Esophagus squamous epithelium (tissue), 4 donors: Measurements from ENCODE around the gene EIF4EBP3.

Experiments used
- POLR2A ChIP-seq, 4 donors: fragments of 450-650 bp; IDR thresholded peaks; one replicate each; pipeline ENCODE4 v1.6.1; 2017; ENCODE audit warnings: antibody characterized with exemption in 4 of 4, mild to moderate bottlenecking in 4 of 4, moderate library complexity in 3 of 4
- TF ChIP-seq, protein P1 (sequence below), 6 experiments: fragments of 450-650 bp in 4 of 6; fragments of 200-600 bp in 2 of 6; sonication (generic) in 2 of 6; IDR thresholded peaks; one replicate each; pipeline ENCODE4 v1.5.1; 2016 to 2019; ENCODE audit warnings: antibody characterized with exemption in 6 of 6, mild to moderate bottlenecking in 4 of 6, moderate library complexity in 4 of 6

DNA sequence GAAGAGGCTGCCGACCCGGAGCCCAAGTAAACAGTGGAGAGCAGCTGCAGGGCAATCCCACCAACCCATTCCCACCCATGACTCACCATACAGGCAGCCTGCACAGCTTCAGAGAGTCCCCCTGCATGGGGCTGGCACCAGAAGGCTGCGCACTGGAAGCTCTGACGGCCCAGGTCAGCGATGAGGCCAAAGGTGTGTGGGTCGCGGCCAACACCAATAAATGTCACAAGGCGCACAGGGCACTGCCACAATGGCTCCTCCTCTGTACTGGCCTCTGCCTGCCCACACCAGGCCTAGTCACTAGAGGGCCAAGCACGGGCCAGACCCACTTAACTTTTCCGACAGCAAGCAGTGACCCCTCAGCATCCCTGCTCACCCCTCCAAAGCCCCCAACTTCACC is 12.8 kb downstream of the EIF4EBP3 start:
- TF ChIP-seq, protein P1, sequence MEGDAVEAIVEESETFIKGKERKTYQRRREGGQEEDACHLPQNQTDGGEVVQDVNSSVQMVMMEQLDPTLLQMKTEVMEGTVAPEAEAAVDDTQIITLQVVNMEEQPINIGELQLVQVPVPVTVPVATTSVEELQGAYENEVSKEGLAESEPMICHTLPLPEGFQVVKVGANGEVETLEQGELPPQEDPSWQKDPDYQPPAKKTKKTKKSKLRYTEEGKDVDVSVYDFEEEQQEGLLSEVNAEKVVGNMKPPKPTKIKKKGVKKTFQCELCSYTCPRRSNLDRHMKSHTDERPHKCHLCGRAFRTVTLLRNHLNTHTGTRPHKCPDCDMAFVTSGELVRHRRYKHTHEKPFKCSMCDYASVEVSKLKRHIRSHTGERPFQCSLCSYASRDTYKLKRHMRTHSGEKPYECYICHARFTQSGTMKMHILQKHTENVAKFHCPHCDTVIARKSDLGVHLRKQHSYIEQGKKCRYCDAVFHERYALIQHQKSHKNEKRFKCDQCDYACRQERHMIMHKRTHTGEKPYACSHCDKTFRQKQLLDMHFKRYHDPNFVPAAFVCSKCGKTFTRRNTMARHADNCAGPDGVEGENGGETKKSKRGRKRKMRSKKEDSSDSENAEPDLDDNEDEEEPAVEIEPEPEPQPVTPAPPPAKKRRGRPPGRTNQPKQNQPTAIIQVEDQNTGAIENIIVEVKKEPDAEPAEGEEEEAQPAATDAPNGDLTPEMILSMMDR (IDR thresholded peaks at IDR 0.05) = no peak
- TF ChIP-seq POLR2A (IDR thresholded peaks at IDR 0.05) = no peak
